Measurements from ENCODE around the gene PLEKHA7. TPM values are rescaled to one million over a fixed set of nuclear protein-coding genes. Genes with fewer than 3 reads are reported as not detected.

Gene PLEKHA7
- total and polyA plus RNA-seq, 2 of the 4 experiments (the other 2 are of a cell fraction): 0.12 TPM; not detected in 1

GRCh38 chr11:16924462-16924825, 89.8 kb downstream of the PLEKHA7 start:
- dilution Hi-C loops (cut with HindIII; ENCODE audit: low sequenced_read_pairs, unreplicated experiment) (no loop called here), intact Hi-C loops (cut with micrococcal nuclease) (no loop called here), in situ Hi-C loops (cut with MboI; ENCODE audit: low sequenced_read_pairs) (no loop called here)
- ATAC-seq (ENCODE audit: low read depth) (no peak), DNase-seq (no peak)
- Histone ChIP-seq H2AK9ac (replicated peaks; ENCODE audit: low read depth, low read length, poor library complexity) (no peak overlapping the region), H3K36me3 (ENCODE audit: control insufficient read depth, insufficient read depth, low read length) (no peaks in the 10 kb centered on the region), H3K18ac (ENCODE audit: low read depth, low read length) (no peak overlapping the region), H3K4me1 (ENCODE audit: control insufficient read depth, insufficient read depth, low read length) (no peaks in the 10 kb centered on the region), H4K8ac (ENCODE audit: low read depth in 2 of 2, low read length in 2 of 2) (no peak overlapping the region), H4K5ac (ENCODE audit: low read depth, low read length) (no peak overlapping the region), H3K4ac (ENCODE audit: low read depth, low read length) (no peak overlapping the region), H4K91ac (ENCODE audit: insufficient read depth, low read depth, low read length) (no peak overlapping the region), H2BK120ac (ENCODE audit: low read depth, low read length) (no peak overlapping the region), H3K56ac (ENCODE audit: extremely low read depth, insufficient read depth, low read length) (no peak overlapping the region), H2AFZ (replicated peaks; ENCODE audit: low read length, poor library complexity) (no peak overlapping the region), H3K23ac (ENCODE audit: low read depth, low read length) (no peak overlapping the region), H3K79me1 (ENCODE audit: low read depth in 1 of 2, low read length in 2 of 2) (no peaks in the 10 kb centered on the region), H2BK20ac (ENCODE audit: low read depth, low read length) (no peak overlapping the region), H3K9ac (ENCODE audit: low read depth, low read length) (no peak overlapping the region), H2AK5ac (ENCODE audit: low read depth, low read length) (no peak overlapping the region), H2BK5ac (ENCODE audit: low read depth, low read length, poor library complexity, severe bottlenecking) (no peak overlapping the region), H3K14ac (replicated peaks; ENCODE audit: low read depth, low read length) (no peak overlapping the region), H3K27me3 (ENCODE audit: control insufficient read depth, insufficient read depth, low read length) (peaks cover 55% of the 10 kb centered on the region), H4K20me1 (ENCODE audit: insufficient read depth, low read length) (no peaks in the 10 kb centered on the region; the same call in 1 of the 2 replicates), H3K9me3 (ENCODE audit: control insufficient read depth, insufficient read depth, low read length) (no peaks in the 10 kb centered on the region), H3K27ac (ENCODE audit: insufficient read depth, low read length) (no peak overlapping the region), H3K9me1 (ENCODE audit: insufficient read depth, low read length) (no peaks in the 10 kb centered on the region), H2BK15ac (ENCODE audit: low read depth, low read length) (no peak overlapping the region), H3K4me2 (ENCODE audit: low read depth, low read length) (no peak overlapping the region), H3K4me3 (ENCODE audit: insufficient read depth, low read depth, low read length) (no peak overlapping the region)
- no TSS peak for BruUV-seq (replicated peaks)
- CTCF ChIA-PET: no interaction called here
- TF ChIP-seq ELK1 (IDR thresholded peaks at IDR 0.05; ENCODE audit: borderline replicate concordance, low read depth, low read length) (no peak), NFE2L2 (IDR thresholded peaks at IDR 0.05; ENCODE audit: low read depth, low read length) (no peak), MXI1 (IDR thresholded peaks at IDR 0.05; ENCODE audit: borderline replicate concordance, low read depth, low read length) (no peak), MAZ (IDR thresholded peaks at IDR 0.05; ENCODE audit: borderline replicate concordance, low read depth, low read length) (no peak), POLR2A (IDR thresholded peaks at IDR 0.05; ENCODE audit: low read depth, low read length) (no peak), RAD21 (IDR thresholded peaks at IDR 0.05; ENCODE audit: low read length) (no peak), RCOR1 (IDR thresholded peaks at IDR 0.05; ENCODE audit: insufficient replicate concordance, low read length) (no peak), MAFK (IDR thresholded peaks at IDR 0.05; ENCODE audit: low read depth, low read length) (no peak), BHLHE40 (IDR thresholded peaks at IDR 0.05; ENCODE audit: low read depth, low read length) (no peak), RFX5 (IDR thresholded peaks at IDR 0.05; ENCODE audit: low read depth, low read length) (no peak), CEBPB (IDR thresholded peaks at IDR 0.05; ENCODE audit: low read depth, low read length) (no peak), FOS (IDR thresholded peaks at IDR 0.05; ENCODE audit: low read depth, low read length) (no peak), CHD1 (IDR thresholded peaks at IDR 0.05; ENCODE audit: low read depth, low read length) (no peak), SMC3 (IDR thresholded peaks at IDR 0.05; ENCODE audit: low read depth, low read length) (no peak)
- TF ChIP-seq, protein P1, sequence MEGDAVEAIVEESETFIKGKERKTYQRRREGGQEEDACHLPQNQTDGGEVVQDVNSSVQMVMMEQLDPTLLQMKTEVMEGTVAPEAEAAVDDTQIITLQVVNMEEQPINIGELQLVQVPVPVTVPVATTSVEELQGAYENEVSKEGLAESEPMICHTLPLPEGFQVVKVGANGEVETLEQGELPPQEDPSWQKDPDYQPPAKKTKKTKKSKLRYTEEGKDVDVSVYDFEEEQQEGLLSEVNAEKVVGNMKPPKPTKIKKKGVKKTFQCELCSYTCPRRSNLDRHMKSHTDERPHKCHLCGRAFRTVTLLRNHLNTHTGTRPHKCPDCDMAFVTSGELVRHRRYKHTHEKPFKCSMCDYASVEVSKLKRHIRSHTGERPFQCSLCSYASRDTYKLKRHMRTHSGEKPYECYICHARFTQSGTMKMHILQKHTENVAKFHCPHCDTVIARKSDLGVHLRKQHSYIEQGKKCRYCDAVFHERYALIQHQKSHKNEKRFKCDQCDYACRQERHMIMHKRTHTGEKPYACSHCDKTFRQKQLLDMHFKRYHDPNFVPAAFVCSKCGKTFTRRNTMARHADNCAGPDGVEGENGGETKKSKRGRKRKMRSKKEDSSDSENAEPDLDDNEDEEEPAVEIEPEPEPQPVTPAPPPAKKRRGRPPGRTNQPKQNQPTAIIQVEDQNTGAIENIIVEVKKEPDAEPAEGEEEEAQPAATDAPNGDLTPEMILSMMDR (conservative IDR thresholded peaks at IDR 0.05; ENCODE audit: low read depth, low read length): no peak
- TF ChIP-seq, protein P2, sequence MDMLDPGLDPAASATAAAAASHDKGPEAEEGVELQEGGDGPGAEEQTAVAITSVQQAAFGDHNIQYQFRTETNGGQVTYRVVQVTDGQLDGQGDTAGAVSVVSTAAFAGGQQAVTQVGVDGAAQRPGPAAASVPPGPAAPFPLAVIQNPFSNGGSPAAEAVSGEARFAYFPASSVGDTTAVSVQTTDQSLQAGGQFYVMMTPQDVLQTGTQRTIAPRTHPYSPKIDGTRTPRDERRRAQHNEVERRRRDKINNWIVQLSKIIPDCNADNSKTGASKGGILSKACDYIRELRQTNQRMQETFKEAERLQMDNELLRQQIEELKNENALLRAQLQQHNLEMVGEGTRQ (IDR thresholded peaks at IDR 0.05; ENCODE audit: low read depth, low read length): no peak
- no CpG with 5 or more reads among the region's 4 CpGs for WGBS, 2 experiments (ENCODE audit: extremely low coverage in 2 of 2, insufficient read length in 1 of 2)
- POLR2A ChIA-PET (ENCODE audit: unreplicated experiment): no interaction called here
